Head of caudate nucleus (tissue), 42 donors: ENCODE results near the gene ALPG.
"Not testable (repeated sequence)": the region's sequence is repeated elsewhere in the genome, so short reads cannot be mapped to it uniquely, and the experiment has no call there.

Experiments used
- DNase-seq, 42 donors: peaks; one replicate each; pipeline versions ENCODE4 v3.0.0 to v3.0.0-alpha.2; 2020 to 2021; ENCODE audit warnings: mixed read lengths in 7 of 42
- intact Hi-C: fragments of 100-400 bp; cut with DNase I; formaldehyde crosslinking; loops from one replicate; pipeline ENCODE4 v1.15.0; 2022

ALPG gene

DNA sequence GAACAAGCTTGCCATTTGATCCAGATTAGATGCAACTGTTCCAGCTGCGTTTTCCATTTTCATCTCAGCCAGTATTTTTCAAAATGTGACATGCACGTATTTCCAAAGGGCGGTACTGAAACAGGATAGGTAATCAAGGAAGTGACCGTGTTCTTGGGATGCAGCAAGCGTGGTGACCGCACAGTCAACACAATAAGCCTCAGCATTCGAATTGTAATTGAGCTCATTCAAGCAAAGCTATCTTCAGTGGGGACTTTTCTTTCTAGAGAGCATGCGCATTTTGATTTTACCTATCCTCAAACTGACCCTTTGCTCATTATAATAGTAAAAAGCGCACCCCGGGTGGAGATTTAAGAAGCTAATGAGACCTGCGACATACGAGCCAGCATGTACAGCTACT lies 31.5 kb upstream of the ALPG start:
- intact Hi-C loops: no loop called here
- DNase-seq: no peak

DNA sequence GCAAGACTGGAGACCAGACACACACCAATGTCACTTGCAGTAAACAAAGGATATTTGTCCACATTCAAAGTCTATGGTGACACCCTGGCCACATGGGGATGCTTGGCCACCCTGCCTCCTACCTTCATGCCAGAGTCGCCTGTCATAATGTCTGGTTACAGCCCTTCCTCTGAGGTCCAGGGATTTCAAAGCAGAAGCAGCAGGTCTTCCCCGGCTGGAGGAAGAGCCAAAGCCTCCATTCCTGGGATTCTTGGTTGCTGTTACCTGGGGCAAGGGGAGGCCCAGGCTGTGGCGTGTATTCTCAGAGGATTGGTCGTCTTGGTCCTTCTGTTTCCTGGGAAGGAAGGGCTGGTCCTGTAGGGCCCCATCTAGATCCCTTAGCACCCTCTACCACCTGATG lies 30.4 kb upstream of the ALPG start:
- DNase-seq: no peak
- intact Hi-C loops: no loop called here

DNA sequence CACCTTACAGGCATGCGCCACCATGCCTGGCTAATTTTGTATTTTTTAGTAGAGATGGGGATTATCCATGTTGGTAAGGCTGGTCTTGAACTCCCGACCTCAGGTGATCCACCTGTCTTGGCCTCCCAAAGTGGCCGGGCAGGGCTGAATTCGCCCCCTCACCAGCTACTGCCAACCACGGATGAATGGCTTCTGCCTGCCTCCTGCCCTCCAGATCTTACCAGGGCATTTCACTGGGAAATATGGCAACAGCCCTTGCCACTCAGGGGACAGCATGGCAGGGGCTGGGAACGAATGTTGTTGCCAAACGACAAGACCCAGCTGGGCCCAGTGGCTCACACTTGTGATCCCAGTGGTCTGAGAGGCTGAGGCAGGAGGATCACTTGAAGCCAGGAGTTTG lies 29.9 kb upstream of the ALPG start:
- no peak for DNase-seq
- intact Hi-C loops: no loop called here

DNA sequence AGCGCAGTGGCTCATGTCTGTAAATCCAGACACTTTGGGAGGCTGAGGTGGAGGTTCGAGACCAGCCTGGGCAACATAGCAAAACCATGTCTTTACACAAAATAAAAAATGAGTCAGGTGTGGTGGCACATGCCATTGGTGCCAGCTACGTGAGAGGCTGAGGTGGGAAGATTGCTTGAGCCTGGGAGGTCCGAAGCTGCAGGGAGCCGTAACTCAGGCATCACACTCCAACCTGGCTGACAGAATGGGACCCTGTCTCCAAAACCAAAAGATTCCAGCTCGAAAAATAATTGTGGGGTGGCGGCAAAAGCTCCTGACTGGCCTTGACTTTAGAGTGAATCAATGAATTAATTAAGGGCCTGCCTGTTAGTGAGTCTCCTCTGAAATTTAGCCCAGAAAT lies 29.3 kb upstream of the ALPG start:
- intact Hi-C loops: no loop called here
- DNase-seq: no peak

DNA sequence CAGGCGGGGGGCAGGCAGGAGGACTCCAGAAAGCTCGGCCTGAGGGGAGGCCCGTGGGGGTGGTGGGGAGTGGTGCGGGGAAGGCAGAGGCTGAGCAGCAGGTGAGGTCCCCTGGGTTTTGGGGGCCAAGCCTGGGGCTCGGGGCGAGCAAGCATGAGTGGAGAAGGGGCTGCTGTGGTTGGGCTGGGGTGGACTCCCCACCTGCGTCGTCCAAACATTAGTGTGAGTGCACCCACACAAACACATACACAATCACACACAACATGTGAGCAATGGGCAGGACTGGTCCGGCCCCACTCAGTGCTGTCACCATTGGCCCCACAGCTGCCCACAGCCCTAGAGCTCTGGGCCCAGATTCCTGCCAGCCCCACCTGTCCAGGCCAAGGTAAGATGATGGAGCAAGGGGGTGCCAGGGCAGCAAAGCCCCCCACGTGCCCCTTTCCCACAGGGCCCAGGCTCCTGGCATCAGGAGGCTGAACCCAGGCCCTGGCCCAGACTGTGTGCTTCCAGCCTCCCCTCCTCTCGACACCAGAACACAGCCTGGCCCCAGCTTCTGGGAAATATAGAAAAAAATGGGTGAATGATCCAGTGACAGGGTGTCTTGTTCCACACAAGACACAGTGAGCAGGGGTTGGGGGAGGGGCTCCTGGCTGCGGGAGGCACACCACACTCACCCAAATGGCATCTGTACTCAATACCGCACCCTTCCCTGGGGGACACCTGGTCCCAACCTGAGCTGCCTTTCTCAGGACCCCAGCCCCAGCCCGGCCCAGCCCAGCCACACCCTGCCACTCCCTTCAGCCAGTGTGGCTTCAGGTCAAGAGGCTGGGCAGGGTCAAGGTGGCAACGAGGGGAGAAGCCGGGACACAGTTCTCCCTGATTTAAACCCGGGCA lies 28.6 kb upstream of the ALPG start:
- DNase-seq: no peak
- intact Hi-C loops: no loop called here

- intact Hi-C loops, DNase-seq: not testable (repeated sequence)
These were observed 27.9 kb upstream of the ALPG start, which contains the start of gene ALPP for GRCh38 chr2:232378735-232379151. ALPP (plus strand) TSS chr2:232378751; CDS start chr2:232378803, 52 bp downstream.

- peak in 1 of 42 donors; percentile 25 for DNase-seq
- intact Hi-C loops: not testable (repeated sequence)
These were observed 26.7 kb upstream of the ALPG start for GRCh38 chr2:232379610-232380590.

DNA sequence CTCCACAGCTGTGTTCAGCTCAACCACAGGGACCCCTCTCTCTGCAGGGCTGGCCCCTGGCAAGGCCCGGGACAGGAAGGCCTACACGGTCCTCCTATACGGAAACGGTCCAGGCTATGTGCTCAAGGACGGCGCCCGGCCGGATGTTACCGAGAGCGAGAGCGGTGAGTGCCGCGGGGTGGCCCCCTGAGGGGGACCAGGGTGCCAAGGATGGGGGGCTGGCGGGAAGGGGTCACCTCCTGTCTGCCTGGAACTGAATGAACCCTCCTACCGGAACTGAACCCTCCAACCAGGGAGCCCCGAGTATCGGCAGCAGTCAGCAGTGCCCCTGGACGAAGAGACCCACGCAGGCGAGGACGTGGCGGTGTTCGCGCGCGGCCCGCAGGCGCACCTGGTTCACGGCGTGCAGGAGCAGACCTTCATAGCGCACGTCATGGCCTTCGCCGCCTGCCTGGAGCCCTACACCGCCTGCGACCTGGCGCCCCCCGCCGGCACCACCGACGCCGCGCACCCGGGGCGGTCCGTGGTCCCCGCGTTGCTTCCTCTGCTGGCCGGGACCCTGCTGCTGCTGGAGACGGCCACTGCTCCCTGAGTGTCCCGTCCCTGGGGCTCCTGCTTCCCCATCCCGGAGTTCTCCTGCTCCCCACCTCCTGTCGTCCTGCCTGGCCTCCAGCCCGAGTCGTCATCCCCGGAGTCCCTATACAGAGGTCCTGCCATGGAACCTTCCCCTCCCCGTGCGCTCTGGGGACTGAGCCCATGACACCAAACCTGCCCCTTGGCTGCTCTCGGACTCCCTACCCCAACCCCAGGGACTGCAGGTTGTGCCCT lies 25.2 kb upstream of the ALPG start:
- intact Hi-C loops, DNase-seq: not testable (repeated sequence)

- intact Hi-C loops: no loop called here
- no peak for DNase-seq
These were observed 24.1 kb upstream of the ALPG start for GRCh38 chr2:232382331-232383225.

- DNase-seq: no peak
- intact Hi-C loops: no loop called here
These were observed 22.2 kb upstream of the ALPG start for GRCh38 chr2:232384466-232384865.

DNA sequence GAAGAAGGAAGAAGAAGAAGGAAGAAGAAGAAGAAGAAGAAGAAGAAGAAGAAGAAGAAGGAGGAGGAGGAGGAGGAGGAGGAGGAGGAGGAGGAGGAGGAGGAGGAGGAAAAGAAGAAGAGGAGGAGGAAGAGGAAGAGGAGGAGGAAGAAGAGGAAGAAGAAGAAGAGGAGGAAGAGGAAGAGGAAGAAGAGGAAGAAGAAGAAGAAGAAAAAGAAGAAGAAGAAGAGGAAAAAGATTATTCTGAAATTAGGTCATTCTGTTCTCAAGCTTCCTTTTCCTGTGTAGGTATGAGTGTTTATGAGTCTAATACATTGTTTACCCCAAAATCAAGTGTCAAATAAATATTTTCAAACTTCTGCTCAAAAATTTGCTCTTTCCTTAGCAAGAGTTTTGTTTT lies 21.6 kb upstream of the ALPG start:
- intact Hi-C loops, DNase-seq: not testable (repeated sequence)

GRCh38 chr2:232385660-232386489 lies 20.8 kb upstream of the ALPG start:
- intact Hi-C loops: no loop called here
- DNase-seq: no peak

DNA sequence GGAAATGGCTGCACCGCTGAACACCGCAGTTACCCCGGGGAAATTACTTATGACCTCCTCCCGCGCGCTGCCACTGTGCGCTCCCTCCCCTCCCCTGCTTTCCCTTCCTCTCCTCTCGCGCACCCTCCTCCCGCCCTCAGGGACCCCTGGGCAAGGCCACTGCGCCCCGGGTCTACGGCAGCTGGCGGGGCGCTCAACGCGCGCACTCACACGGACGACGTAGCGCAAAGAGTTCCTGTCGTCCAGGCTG lies 20.2 kb upstream of the ALPG start:
- no peak for DNase-seq
- intact Hi-C loops: no loop called here

DNA sequence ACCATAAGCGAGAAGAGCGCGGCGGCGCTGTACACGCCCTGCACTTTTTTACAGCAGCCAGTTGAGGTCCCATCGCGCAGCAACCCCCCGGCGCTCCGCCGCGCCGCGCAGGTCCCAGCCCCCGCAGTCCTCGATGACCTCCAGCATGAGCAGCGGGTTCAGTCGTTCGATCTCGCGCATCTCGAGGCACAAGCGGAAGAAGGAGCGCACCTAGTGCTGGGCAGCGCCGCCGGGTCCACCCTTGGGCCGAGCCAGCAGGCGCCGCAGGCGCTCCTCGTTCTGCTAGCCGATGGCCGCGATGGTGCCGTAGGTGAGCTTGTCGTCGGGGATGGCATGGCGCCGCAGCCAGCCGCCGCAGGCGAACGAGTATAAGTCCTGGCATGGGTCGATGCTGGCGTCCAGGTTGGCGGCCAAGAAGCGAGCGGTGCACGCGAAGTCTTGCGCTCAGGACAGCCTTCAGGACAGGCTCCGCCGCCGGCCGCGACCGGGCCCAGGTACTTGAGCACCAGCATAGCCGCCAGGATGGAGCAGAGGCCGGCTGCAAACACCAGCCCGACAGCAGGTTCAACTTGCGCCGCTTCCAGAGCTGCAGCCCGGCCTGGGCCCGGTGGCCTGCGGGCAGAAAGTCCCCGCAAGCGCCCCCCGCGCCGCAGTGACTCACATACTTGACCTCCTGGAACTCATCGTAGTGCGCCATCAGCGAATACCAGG lies 19.7 kb upstream of the ALPG start:
- no peak for DNase-seq
- intact Hi-C loops: no loop called here

GRCh38 chr2:232387451-232388171 lies 19.0 kb upstream of the ALPG start:
- intact Hi-C loops: no loop called here

DNA sequence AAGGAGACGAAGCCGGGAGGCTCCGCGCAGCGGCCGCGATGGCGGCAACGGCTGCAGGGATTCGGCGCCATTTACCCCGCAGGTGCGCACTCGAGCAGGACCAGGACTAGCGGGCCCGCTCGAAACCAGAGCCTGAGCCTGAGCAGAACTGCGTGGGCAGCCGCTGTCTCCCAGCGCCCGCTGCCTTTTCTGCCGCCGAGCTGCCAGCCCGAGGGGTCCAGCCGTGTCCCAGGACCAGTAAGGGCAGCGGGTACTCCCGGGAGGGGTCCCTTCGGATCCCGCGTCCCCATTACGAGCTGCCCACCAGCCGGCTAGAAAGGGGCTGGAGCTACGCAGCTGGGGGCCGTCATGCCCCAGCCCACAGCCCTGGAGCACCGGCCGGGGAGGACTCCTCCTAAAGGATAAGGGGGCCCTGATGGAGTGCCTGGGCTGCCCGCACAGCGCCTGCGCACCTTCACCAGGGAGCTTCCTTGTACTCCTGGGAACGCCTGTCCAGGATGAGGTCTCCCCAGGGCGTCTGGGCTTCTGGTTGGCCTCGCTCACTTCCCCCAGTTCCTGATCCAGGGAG lies 18.2 kb upstream of the ALPG start:
- DNase-seq: no peak
- intact Hi-C loops: no loop called here

More at GRCh38 chr2:232387451-232388171, 19.0 kb upstream of the ALPG start:
- DNase-seq: no peak
